Measurements from ENCODE around the gene MCF2L.

GRCh38 chr13:112986946-112987681 lies 18.1 kb downstream of the MCF2L start:
- TF ChIP-seq CREM (IDR thresholded peaks at IDR 0.05; ENCODE audit: low read depth): no peak
- TF ChIP-seq MTA1 (IDR thresholded peaks at IDR 0.05; ENCODE audit: borderline replicate concordance): no peak
- no peak for TF ChIP-seq HMGN3 (IDR thresholded peaks at IDR 0.05; ENCODE audit: borderline replicate concordance, extremely low read depth, insufficient read length, low read depth, low read length)
- no peak for TF ChIP-seq HOXB6 (CRISPR knock-in tag; IDR thresholded peaks at IDR 0.05; ENCODE audit: borderline replicate concordance)
- TF ChIP-seq YBX1 (IDR thresholded peaks at IDR 0.05): no peak

Data from K562 (cell line).